NCI-H1417 treated with DMSO at 0.1 percent for 48 hours (cell line): ENCODE data around the gene KAT2A.

Experiments
- DNase-seq: peaks from one replicate; lab custom pipeline; 2025; lab: John Stamatoyannopoulos, UW

The KAT2A gene

GRCh38 chr17:42114118-42114517 is 7.0 kb downstream of the KAT2A start:
- no peak for DNase-seq

GRCh38 chr17:42113293-42114069 is 7.7 kb downstream of the KAT2A start:
- DNase-seq: no peak

GRCh38 chr17:42112552-42113176 is 8.5 kb downstream of the KAT2A start, which contains the start of gene DHX58:
Gene DHX58 (minus strand): TSS chr17:42112714. CDS start chr17:42111892, 822 bp downstream.
- DNase-seq: no peak

- DNase-seq: no peak
These were observed 9.2 kb downstream of the KAT2A start for GRCh38 chr17:42111871-42112551.

- no peak for DNase-seq
These were observed 9.9 kb downstream of the KAT2A start for GRCh38 chr17:42111265-42111636.

GRCh38 chr17:42110301-42111264 is 10.6 kb downstream of the KAT2A start:
- no peak for DNase-seq

- DNase-seq: no peak
These were observed 12.1 kb downstream of the KAT2A start for GRCh38 chr17:42109086-42109485.

GRCh38 chr17:42107597-42108576 is 13.3 kb downstream of the KAT2A start:
- no peak for DNase-seq

- no peak for DNase-seq
These were observed 14.0 kb downstream of the KAT2A start for GRCh38 chr17:42107124-42107523.

GRCh38 chr17:42106009-42106408 is 15.2 kb downstream of the KAT2A start:
- DNase-seq: no peak

GRCh38 chr17:42104264-42104663 is 16.9 kb downstream of the KAT2A start:
- no peak for DNase-seq

- DNase-seq: no peak
These were observed 17.8 kb downstream of the KAT2A start for GRCh38 chr17:42103221-42103954.

GRCh38 chr17:42101513-42102292 is 19.5 kb downstream of the KAT2A start:
- no peak for DNase-seq

- no peak for DNase-seq
These were observed 22.3 kb downstream of the KAT2A start for GRCh38 chr17:42098730-42099399.

GRCh38 chr17:42097691-42098631 is 23.2 kb downstream of the KAT2A start, which contains the start of gene ZNF385C:
Gene ZNF385C (minus strand): TSS chr17:42098473. CDS start chr17:42063056, 35,417 bp downstream.
- DNase-seq: no peak

GRCh38 chr17:42096360-42097111 is 24.6 kb downstream of the KAT2A start:
- DNase-seq: no peak
